Mesothelial cell of epicardium (in vitro differentiated cells): ENCODE measurements around the gene KLHL35. TPM values are rescaled to one million over a fixed set of nuclear protein-coding genes. Genes with fewer than 3 reads are reported as not detected.
A peak's percentile ranks its signal among the peaks of the same experiment; 100 is the strongest.

Experiments
- DNase-seq, 2 experiments: peaks; one replicate each; pipeline ENCODE4 v3.0.0; 2021; ENCODE audit warnings: low spot score in 2 of 2; ENCODE audit not compliant: unreplicated experiment in 2 of 2
- H3K27ac Mint-ChIP-seq: 2 replicates; pipeline ENCODE4 v1.8.0; 2021; ENCODE audit warnings: mixed read lengths
- H3K27me3 Mint-ChIP-seq: 2 replicates; pipeline ENCODE4 v1.8.0; 2021; ENCODE audit warnings: low read depth, mixed read lengths
- H3K36me3 Mint-ChIP-seq: 2 replicates; pipeline ENCODE4 v1.8.0; 2021; ENCODE audit warnings: mixed read lengths
- H3K4me1 Mint-ChIP-seq: 2 replicates; pipeline ENCODE4 v1.8.0; 2021; ENCODE audit warnings: mixed read lengths
- H3K4me3 Mint-ChIP-seq: 2 replicates; pipeline ENCODE4 v1.8.0; 2021; ENCODE audit warnings: mild to moderate bottlenecking, moderate library complexity, mixed read lengths
- H3K9me3 Mint-ChIP-seq: 2 replicates; pipeline ENCODE4 v1.8.0; 2021; ENCODE audit warnings: mixed read lengths
- total RNA-seq: library from RNA; stranded (reverse); gene quantifications from 3 replicates; pipeline ENCODE4 v1.2.1, GENCODE V29; 2021
- TF ChIP-seq, protein P1 (sequence below): fragments of 200-600 bp; sonication (generic); IDR thresholded peaks from one replicate; pipeline ENCODE4 v1.5.0; 2021; ENCODE audit warnings: antibody characterized with exemption; ENCODE audit not compliant: unreplicated experiment

Gene KLHL35
- total RNA-seq, 1 donor from 2014 or later, result 0.67 TPM

DNA sequence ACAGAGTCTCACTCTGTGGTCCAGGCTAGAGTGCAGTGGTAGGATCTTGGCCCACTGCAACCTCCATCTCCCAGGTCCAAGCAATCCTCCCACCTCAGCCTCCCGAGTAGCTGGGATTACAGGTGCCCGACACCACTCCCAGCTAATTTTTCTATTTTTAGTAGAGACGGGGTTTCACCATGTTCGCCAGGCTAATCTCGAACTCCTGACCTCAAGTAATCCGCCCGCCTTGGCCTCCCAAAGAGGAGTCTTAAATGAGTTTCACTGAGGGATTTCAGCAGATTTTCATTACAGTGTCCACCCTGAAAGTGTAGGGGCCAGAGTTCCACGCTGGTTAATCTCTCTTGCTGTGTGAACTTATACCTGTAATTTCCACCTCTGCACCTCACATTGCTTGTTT lies 34.1 kb downstream of the KLHL35 start:
- peak overlapping the region; percentile 99 for H3K27ac Mint-ChIP-seq
- H3K36me3 Mint-ChIP-seq, result peaks cover 24% of the 10 kb centered on the region
- H3K27me3 Mint-ChIP-seq, result peaks cover 3% of the 10 kb centered on the region
- DNase-seq, result no peak
- peaks cover 32% of the 10 kb centered on the region for H3K4me1 Mint-ChIP-seq
- H3K4me3 Mint-ChIP-seq, result peak overlapping the region; percentile 98
- H3K9me3 Mint-ChIP-seq, result no peaks in the 10 kb centered on the region
- TF ChIP-seq, protein P1, sequence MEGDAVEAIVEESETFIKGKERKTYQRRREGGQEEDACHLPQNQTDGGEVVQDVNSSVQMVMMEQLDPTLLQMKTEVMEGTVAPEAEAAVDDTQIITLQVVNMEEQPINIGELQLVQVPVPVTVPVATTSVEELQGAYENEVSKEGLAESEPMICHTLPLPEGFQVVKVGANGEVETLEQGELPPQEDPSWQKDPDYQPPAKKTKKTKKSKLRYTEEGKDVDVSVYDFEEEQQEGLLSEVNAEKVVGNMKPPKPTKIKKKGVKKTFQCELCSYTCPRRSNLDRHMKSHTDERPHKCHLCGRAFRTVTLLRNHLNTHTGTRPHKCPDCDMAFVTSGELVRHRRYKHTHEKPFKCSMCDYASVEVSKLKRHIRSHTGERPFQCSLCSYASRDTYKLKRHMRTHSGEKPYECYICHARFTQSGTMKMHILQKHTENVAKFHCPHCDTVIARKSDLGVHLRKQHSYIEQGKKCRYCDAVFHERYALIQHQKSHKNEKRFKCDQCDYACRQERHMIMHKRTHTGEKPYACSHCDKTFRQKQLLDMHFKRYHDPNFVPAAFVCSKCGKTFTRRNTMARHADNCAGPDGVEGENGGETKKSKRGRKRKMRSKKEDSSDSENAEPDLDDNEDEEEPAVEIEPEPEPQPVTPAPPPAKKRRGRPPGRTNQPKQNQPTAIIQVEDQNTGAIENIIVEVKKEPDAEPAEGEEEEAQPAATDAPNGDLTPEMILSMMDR, result no peak

DNA sequence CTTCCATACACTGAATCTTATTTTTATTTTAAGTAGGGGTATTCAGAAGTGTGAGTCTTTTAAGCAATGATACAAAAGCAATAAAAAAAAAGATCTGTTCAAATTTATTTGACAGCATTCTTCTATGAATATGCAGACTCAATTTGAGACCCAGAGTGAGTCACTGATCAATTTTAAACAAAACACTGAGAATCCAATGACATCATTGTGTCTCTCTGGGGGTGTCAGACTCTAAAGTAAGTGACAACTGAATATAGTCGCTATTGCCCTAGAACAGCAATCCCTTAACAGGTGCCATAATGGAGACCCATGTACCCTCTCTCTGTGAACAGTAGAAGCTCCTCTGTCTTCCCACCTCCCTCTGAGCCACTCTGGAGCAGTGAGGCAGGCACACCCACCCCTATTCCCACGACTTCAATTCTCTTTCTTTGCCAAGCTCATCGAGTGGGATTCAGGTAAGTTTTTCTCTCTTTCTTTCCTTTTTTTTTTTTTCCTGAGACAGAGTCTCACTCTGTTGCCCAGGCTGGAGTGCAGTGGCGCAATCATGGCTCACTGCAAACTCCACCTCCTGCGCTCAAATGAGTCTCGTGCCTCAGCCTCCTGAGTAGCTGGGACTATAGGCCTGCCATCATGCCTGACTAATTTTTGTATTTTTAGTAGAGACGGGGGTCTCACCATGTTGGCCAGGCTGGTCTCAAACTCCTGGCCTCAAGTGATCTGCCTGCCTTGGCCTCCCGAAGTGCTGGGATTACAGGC lies 38.7 kb downstream of the KLHL35 start:
- no peaks in the 10 kb centered on the region for H3K9me3 Mint-ChIP-seq
- DNase-seq, result no peak
- TF ChIP-seq, protein P1, result no peak
- no peak overlapping the region for H3K27ac Mint-ChIP-seq
- no peak overlapping the region for H3K4me3 Mint-ChIP-seq
- no peaks in the 10 kb centered on the region for H3K36me3 Mint-ChIP-seq
- H3K27me3 Mint-ChIP-seq, result peaks cover 7% of the 10 kb centered on the region
- peaks cover 2% of the 10 kb centered on the region for H3K4me1 Mint-ChIP-seq

DNA sequence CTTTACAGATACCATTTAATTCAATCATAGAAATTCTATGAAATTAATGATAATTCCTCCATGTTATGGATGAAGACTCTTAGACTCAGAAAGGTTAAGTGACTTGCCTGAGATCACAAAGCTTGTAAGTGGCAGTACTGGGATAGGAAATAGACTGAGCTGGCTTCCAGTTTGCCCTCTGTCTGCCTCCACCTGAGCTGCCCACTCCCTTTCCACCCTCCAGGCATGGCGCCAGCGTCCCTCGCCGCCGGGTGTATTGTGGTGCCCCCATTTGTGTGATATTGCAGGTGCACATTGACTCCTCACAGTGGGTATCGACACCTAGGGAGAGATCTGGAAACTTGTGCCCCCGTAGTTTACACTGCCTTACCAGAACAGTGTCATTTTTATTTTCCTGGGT lies 43.1 kb downstream of the KLHL35 start:
- Mint-ChIP-seq H3K27ac (no peak overlapping the region), H3K27me3 (peaks cover 4% of the 10 kb centered on the region), H3K4me1 (peaks cover 9% of the 10 kb centered on the region), H3K36me3 (no peaks in the 10 kb centered on the region), H3K9me3 (no peaks in the 10 kb centered on the region), H3K4me3 (no peak overlapping the region)
- TF ChIP-seq, protein P1, result no peak
- no peak for DNase-seq

DNA sequence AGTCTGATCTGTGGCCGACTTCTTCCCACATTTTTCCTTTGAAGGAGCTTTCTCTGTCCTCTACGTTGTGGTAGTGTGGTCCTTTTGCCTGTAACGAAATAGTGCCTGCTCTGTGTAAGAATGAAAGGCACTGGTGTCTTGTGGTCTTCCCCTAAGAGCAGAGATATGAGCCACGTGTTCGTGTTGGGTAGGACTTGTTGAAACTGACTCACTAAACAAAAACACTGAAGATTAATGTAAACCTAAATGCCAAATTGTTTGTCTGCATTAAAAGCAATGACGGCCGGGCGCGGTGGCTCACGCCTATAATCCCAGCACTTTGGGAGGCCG lies 43.8 kb downstream of the KLHL35 start:
- Mint-ChIP-seq H3K27me3 (peaks cover 4% of the 10 kb centered on the region), H3K36me3 (no peaks in the 10 kb centered on the region), H3K9me3 (no peaks in the 10 kb centered on the region), H3K4me1 (peaks cover 11% of the 10 kb centered on the region), H3K27ac (no peak overlapping the region), H3K4me3 (no peak overlapping the region)
- TF ChIP-seq, protein P1, result no peak
- no peak for DNase-seq

DNA sequence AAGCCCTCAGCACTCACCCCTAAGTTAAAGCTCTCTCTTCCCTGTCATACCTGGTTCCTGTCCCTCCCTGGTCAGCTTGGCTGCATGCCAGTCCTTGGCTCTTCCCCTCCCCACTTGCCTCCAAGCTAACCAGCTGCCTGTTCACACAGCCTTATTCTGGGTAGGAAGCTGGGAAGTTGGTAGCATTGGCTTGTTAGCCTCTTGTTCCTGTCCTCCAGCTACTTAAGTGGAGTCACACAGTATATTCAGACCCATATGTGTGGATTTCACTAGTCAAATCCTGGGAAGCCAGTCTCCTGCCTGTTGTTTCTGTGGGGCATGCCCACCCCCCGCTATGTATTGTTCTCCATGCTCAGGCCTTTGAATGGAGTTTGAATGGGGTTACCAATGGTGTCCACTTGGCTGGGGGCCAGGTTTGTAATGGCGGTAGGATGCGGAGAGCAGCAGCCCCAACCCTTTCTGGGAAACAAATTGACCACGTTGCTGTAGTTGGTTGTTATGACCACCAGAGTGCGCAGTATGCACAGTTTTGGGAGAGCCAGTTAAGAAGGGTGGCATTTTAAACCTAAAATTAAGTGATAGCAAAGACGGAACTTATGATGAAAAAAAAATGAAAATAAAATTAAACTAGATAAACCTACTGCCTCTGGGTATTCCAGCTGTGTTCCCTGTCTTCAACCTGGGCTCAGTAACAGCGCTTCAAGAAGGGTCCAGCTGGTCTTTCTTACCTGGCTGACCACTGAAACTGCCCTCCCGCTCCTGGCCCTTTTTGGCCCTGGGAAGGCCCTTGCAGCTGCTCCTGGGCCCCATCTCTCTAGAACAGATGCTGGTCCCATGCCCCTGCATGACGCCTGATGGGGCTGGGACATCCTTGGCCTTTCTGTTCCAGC lies 44.4 kb downstream of the KLHL35 start:
- TF ChIP-seq, protein P1, result peak; percentile 81
- Mint-ChIP-seq H3K4me1 (peaks cover 11% of the 10 kb centered on the region), H3K9me3 (no peaks in the 10 kb centered on the region), H3K27me3 (peaks cover 4% of the 10 kb centered on the region), H3K4me3 (no peak overlapping the region), H3K36me3 (no peaks in the 10 kb centered on the region), H3K27ac (no peak overlapping the region)
- peak; percentile 40 to 67 for DNase-seq
